ENCODE data around the gene C13orf46. TPM values are rescaled to one million over a fixed set of nuclear protein-coding genes. Genes with fewer than 3 reads are reported as not detected.
A peak's percentile ranks its signal among the peaks of the same experiment; 100 is the strongest.

C13orf46 gene
- total RNA-seq, 1 donor from 2014 or later = not detected

DNA sequence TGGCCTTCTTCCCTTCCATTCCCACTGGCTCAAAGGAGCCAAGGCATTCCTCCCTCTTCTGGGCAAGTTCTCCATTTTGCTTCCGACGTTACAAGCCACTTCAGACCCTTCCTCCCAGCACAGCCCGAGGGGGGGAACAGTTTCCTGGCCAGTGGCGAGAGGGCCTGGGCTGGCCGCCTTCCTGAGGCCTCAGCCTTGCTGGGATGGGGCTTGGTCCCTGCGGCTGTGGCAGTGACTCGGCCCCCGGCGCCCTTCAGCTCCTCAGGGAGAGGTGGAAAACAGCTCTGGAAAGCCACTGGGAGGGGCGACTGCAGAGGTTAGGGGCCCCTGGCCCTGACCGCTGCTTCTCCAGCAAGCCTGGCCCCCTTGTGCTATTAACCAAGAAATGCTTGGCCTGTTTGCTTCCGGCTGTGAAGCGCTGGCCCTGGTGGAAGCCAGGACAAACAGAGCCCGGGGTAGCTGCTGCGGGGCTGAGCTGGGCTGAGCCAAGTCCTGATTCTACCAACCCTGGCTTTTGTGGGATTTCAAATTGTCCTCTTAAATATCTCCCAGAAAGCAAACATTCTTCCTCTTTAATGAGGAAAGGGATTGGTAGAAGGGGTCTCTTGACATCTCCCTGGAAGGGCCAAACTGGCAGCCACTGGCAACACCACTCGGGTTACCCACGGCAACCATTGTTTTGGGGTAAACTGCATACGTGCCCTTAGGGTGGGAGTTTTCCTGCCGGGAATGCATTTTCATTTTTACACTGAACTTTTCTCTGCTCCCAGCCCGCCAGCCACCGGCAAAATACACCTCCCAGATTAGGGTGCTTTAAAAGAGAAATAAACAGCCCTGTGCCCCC lies 38.7 kb downstream of the C13orf46 start:
- Histone ChIP-seq H3K9ac (no peak overlapping the region), H3K9me3 (ENCODE audit: low read depth) (no peaks in the 10 kb centered on the region), H3K27ac (no peak overlapping the region), H3K27me3 (no peaks in the 10 kb centered on the region), H3F3A (ENCODE audit: low read depth) (no peaks in the 10 kb centered on the region), H3K79me2 (ENCODE audit: low read depth) (no peaks in the 10 kb centered on the region), H3K4me3 (no peak overlapping the region), H3K4me2 (no peak overlapping the region), H3K36me3 (no peaks in the 10 kb centered on the region), H4K20me1 (ENCODE audit: low read depth) (no peaks in the 10 kb centered on the region), H2AFZ (replicated peaks) (peak overlapping the region; percentile 68), H3K4me1 (peaks cover 18% of the 10 kb centered on the region)
- peaks cover 7% of the 10 kb centered on the region for H3K27me3 Mint-ChIP-seq (ENCODE audit: insufficient read depth, low read depth)
- TF ChIP-seq EZH2 (IDR thresholded peaks at IDR 0.05) (no peak), CTCF (IDR thresholded peaks at IDR 0.05) (no peak), EZH2phosphoT487 (IDR thresholded peaks at IDR 0.05) (no peak)
- H3K9me3 Mint-ChIP-seq = peaks cover 11% of the 10 kb centered on the region
- DNase-seq (ENCODE audit: low spot score) = peak; percentile 56
- peaks cover 54% of the 10 kb centered on the region for H3K4me1 Mint-ChIP-seq
- H3K4me3 Mint-ChIP-seq = peak overlapping the region; percentile 15
- peak overlapping the region; percentile 92 for H3K27ac Mint-ChIP-seq
- H3K36me3 Mint-ChIP-seq = peaks cover 2% of the 10 kb centered on the region

DNA sequence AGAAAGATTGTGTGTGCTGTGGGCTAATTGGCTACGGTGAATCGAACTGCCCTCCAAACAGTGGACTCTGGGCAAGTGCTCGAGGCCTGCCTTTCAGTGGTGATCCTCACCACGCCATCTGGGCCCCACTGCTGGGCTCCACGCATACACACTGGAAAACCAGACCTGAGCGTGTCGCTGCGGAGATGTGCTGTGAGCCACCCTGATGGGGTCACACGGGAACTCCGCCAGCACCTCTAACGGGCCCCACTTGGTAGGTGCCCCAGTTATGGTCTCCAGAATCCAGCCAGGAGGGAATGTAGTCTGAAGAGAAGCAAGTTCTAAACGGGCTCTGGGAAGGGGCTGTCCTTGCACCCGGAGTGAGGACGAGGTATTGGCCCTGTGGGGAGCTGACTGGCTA lies 39.3 kb downstream of the C13orf46 start:
- no peaks in the 10 kb centered on the region for H3K36me3 ChIP-seq
- H3K9ac ChIP-seq = no peak overlapping the region
- H3K27me3 Mint-ChIP-seq (ENCODE audit: insufficient read depth, low read depth) = peaks cover 8% of the 10 kb centered on the region
- H3K36me3 Mint-ChIP-seq = peaks cover 2% of the 10 kb centered on the region
- TF ChIP-seq CTCF (IDR thresholded peaks at IDR 0.05) (no peak), EZH2 (IDR thresholded peaks at IDR 0.05) (no peak), EZH2phosphoT487 (IDR thresholded peaks at IDR 0.05) (no peak)
- no peaks in the 10 kb centered on the region for H3F3A ChIP-seq (ENCODE audit: low read depth)
- no peak overlapping the region for H3K4me2 ChIP-seq
- H3K27ac ChIP-seq = no peak overlapping the region
- H3K4me1 ChIP-seq = peaks cover 18% of the 10 kb centered on the region
- peak overlapping the region; percentile 68 for H2AFZ ChIP-seq (replicated peaks)
- H3K4me1 Mint-ChIP-seq = peaks cover 54% of the 10 kb centered on the region
- peaks cover 11% of the 10 kb centered on the region for H3K9me3 Mint-ChIP-seq
- H4K20me1 ChIP-seq (ENCODE audit: low read depth) = no peaks in the 10 kb centered on the region
- no peak overlapping the region for H3K4me3 Mint-ChIP-seq
- H3K27ac Mint-ChIP-seq = no peak overlapping the region
- H3K9me3 ChIP-seq (ENCODE audit: low read depth) = no peaks in the 10 kb centered on the region
- DNase-seq (ENCODE audit: low spot score) = no peak
- H3K27me3 ChIP-seq = no peaks in the 10 kb centered on the region
- no peaks in the 10 kb centered on the region for H3K79me2 ChIP-seq (ENCODE audit: low read depth)
- no peak overlapping the region for H3K4me3 ChIP-seq

GRCh38 chr13:113933901-113934300 lies 40.0 kb downstream of the C13orf46 start:
- no peaks in the 10 kb centered on the region for H3K79me2 ChIP-seq (ENCODE audit: low read depth)
- no peak for DNase-seq (ENCODE audit: low spot score)
- no peaks in the 10 kb centered on the region for H3K36me3 ChIP-seq
- no peaks in the 10 kb centered on the region for H4K20me1 ChIP-seq (ENCODE audit: low read depth)
- no peak overlapping the region for H2AFZ ChIP-seq (replicated peaks)
- peaks cover 2% of the 10 kb centered on the region for H3K36me3 Mint-ChIP-seq
- H3K4me1 ChIP-seq = peaks cover 18% of the 10 kb centered on the region
- H3K27ac ChIP-seq = no peak overlapping the region
- H3F3A ChIP-seq (ENCODE audit: low read depth) = no peaks in the 10 kb centered on the region
- no peak overlapping the region for H3K4me3 Mint-ChIP-seq
- peaks cover 10% of the 10 kb centered on the region for H3K27me3 Mint-ChIP-seq (ENCODE audit: insufficient read depth, low read depth)
- no peaks in the 10 kb centered on the region for H3K27me3 ChIP-seq
- peaks cover 54% of the 10 kb centered on the region for H3K4me1 Mint-ChIP-seq
- no peak overlapping the region for H3K4me3 ChIP-seq
- H3K27ac Mint-ChIP-seq = peak overlapping the region; percentile 86
- peaks cover 11% of the 10 kb centered on the region for H3K9me3 Mint-ChIP-seq
- H3K9ac ChIP-seq = no peak overlapping the region
- no peak overlapping the region for H3K4me2 ChIP-seq
- TF ChIP-seq EZH2 (IDR thresholded peaks at IDR 0.05) (no peak), CTCF (IDR thresholded peaks at IDR 0.05) (no peak), EZH2phosphoT487 (IDR thresholded peaks at IDR 0.05) (no peak)
- no peaks in the 10 kb centered on the region for H3K9me3 ChIP-seq (ENCODE audit: low read depth)
